GM12872 (cell line): Measurements from ENCODE around the gene RPLP2.

ENCODE experiments used
- CTCF ChIP-seq: IDR thresholded peaks from 3 replicates; pipeline ENCODE4 v1.5.1; 2011; ENCODE audit warnings: low read depth, mild to moderate bottlenecking, low read length, moderate library complexity; ENCODE audit not compliant: insufficient read depth

RPLP2 gene

GRCh38 chr11:823441-824291, 13.9 kb downstream of the RPLP2 start:
- TF ChIP-seq CTCF, result no peak

- no peak for TF ChIP-seq CTCF
These were observed 14.6 kb downstream of the RPLP2 start for GRCh38 chr11:824292-824880.

- TF ChIP-seq CTCF, result no peak
These were observed 15.2 kb downstream of the RPLP2 start for GRCh38 chr11:824942-825341.

- no peak for TF ChIP-seq CTCF
These were observed 15.8 kb downstream of the RPLP2 start for GRCh38 chr11:825366-826226.

GRCh38 chr11:826227-826621, 16.5 kb downstream of the RPLP2 start:
- TF ChIP-seq CTCF, result no peak

GRCh38 chr11:826836-827145, 17.0 kb downstream of the RPLP2 start:
- no peak for TF ChIP-seq CTCF
